ENCODE measurements around the gene FOS. TPM values are rescaled to one million over a fixed set of nuclear protein-coding genes. Genes with fewer than 3 reads are reported as not detected.

The FOS gene
- polyA plus RNA-seq, 1 experiment: 84.1 TPM

GRCh38 chr14:75318353-75318752, 39.7 kb downstream of the FOS start:
- ChIA-PET POLR2A (no interaction called here), CTCF (interaction anchor here (1.3 kb wide), 1 partner anchor 171 kb away, joined by 5 read pairs; no protein-coding TSS in a partner anchor)
- DNase-seq (ENCODE audit: low read depth): no peak
- H3K36me3 ChIP-seq (ENCODE audit: control insufficient read depth, insufficient read depth, low read length): no peaks in the 10 kb centered on the region
- H3K27me3 ChIP-seq (ENCODE audit: control insufficient read depth, insufficient read depth, low read length): peaks cover 10% of the 10 kb centered on the region
- no peak for TF ChIP-seq CTCF (IDR thresholded peaks at IDR 0.05; ENCODE audit: insufficient read depth, low read depth, low read length)
- H3K4me3 ChIP-seq (ENCODE audit: low read depth, low read length): no peak overlapping the region

GRCh38 chr14:75319021-75319420, 40.4 kb downstream of the FOS start:
- no peak for DNase-seq (ENCODE audit: low read depth)
- CTCF ChIA-PET: interaction anchor here (0.6 kb wide), 1 partner anchor 198 kb away, joined by 3 read pairs; no protein-coding TSS in a partner anchor
- no peak for TF ChIP-seq CTCF (IDR thresholded peaks at IDR 0.05; ENCODE audit: insufficient read depth, low read depth, low read length)
- Histone ChIP-seq H3K4me3 (ENCODE audit: low read depth, low read length) (no peak overlapping the region), H3K27me3 (ENCODE audit: control insufficient read depth, insufficient read depth, low read length) (peaks cover 10% of the 10 kb centered on the region), H3K36me3 (ENCODE audit: control insufficient read depth, insufficient read depth, low read length) (no peaks in the 10 kb centered on the region)
- POLR2A ChIA-PET: no interaction called here

DNA sequence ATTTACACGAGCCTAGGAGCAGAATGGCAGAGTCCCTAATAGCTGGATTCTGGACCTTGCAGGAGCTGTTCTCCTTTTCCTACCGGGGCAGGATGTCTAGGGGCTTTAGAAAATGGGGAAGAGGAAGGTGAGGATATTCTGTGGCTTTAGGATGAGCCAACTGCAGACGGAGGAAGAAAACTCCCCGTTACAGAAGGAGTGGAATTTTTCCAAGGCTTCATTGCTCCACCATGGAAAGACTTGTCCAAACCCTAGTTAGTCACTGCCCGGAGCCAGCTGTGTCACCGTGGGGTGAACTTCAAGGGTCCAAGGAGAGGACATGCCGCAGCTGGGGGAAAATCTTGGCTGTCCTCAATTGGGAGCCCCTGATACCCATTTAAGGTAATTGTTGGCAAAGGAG, 41.6 kb downstream of the FOS start:
- ChIA-PET POLR2A (no interaction called here), CTCF (interaction anchor here (0.6 to 1.4 kb wide), 2 partner anchors 12 to 253 kb away, joined by 3 to 5 read pairs; no protein-coding TSS in a partner anchor)
- no peak for DNase-seq (ENCODE audit: low read depth)
- Histone ChIP-seq H3K27me3 (ENCODE audit: control insufficient read depth, insufficient read depth, low read length) (peaks cover 11% of the 10 kb centered on the region), H3K36me3 (ENCODE audit: control insufficient read depth, insufficient read depth, low read length) (no peaks in the 10 kb centered on the region), H3K4me3 (ENCODE audit: low read depth, low read length) (no peak overlapping the region)
- TF ChIP-seq CTCF (IDR thresholded peaks at IDR 0.05; ENCODE audit: insufficient read depth, low read depth, low read length): no peak

DNA sequence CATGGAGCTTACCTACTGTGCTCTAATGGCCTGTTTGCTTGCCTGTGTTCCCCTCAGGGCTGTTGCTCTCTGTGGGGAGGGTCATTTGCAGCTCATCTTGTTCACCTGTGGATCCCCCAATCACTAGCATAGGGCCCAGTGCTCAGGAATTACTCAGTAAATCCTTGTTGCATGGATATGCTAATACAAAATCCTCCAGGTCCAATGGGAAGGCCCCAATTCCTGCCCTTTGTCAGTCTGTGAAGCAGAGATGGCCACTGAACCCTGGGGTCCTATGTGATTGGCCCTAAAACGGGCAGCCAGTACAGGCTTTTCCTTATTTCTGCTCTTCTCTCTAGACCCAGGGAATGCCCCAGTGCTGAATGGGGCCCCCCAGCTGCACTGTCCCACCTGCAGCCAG, 44.1 kb downstream of the FOS start:
- ChIA-PET POLR2A (no interaction called here), CTCF (interaction anchor here (0.8 to 1.3 kb wide), 3 partner anchors 12 to 27 kb away, joined by 3 read pairs; no protein-coding TSS in a partner anchor)
- Histone ChIP-seq H3K4me3 (ENCODE audit: low read depth, low read length) (no peak overlapping the region), H3K36me3 (ENCODE audit: control insufficient read depth, insufficient read depth, low read length) (no peaks in the 10 kb centered on the region), H3K27me3 (ENCODE audit: control insufficient read depth, insufficient read depth, low read length) (peaks cover 9% of the 10 kb centered on the region)
- TF ChIP-seq CTCF (IDR thresholded peaks at IDR 0.05; ENCODE audit: insufficient read depth, low read depth, low read length): no peak
- DNase-seq (ENCODE audit: low read depth): no peak

GRCh38 chr14:75323571-75323970, 44.9 kb downstream of the FOS start:
- Histone ChIP-seq H3K4me3 (ENCODE audit: low read depth, low read length) (no peak overlapping the region), H3K27me3 (ENCODE audit: control insufficient read depth, insufficient read depth, low read length) (peaks cover 14% of the 10 kb centered on the region; the same call in 1 of the 2 replicates), H3K36me3 (ENCODE audit: control insufficient read depth, insufficient read depth, low read length) (no peaks in the 10 kb centered on the region)
- ChIA-PET CTCF (interaction anchor here (1.2 to 1.4 kb wide), 2 partner anchors 8 to 18 kb away, joined by 3 to 5 read pairs; no protein-coding TSS in a partner anchor), POLR2A (no interaction called here)
- TF ChIP-seq CTCF (IDR thresholded peaks at IDR 0.05; ENCODE audit: insufficient read depth, low read depth, low read length): no peak
- DNase-seq (ENCODE audit: low read depth): no peak
